HEK293 (cell line): ENCODE data around the gene MAPK8IP3.

Experiments
- BCL11A ChIP-seq: fragments of 450-650 bp; formaldehyde crosslinking; IDR thresholded peaks from 2 replicates; pipeline ENCODE4 v1.5.1; 2016; ENCODE audit warnings: low read depth, missing biosample characterization, missing genetic modification characterization
- BCL6B ChIP-seq: fragments of 450-650 bp; formaldehyde crosslinking; IDR thresholded peaks from 2 replicates; pipeline ENCODE4 v1.5.1; 2017; ENCODE audit warnings: missing biosample characterization, missing genetic modification characterization
- CTCF ChIP-seq: fragments of 450-650 bp; formaldehyde crosslinking; IDR thresholded peaks from 2 replicates; pipeline ENCODE4 v1.5.1; 2016; ENCODE audit warnings: missing biosample characterization, missing genetic modification characterization
- SP2 ChIP-seq: fragments of 450-650 bp; formaldehyde crosslinking; IDR thresholded peaks from 2 replicates; pipeline ENCODE4 v1.5.1; 2016; ENCODE audit warnings: missing biosample characterization, missing genetic modification characterization
- TCF7L2 ChIP-seq: IDR thresholded peaks from 2 replicates; pipeline ENCODE4 v1.6.1; 2011; ENCODE audit warnings: low read depth, mild to moderate bottlenecking, inconsistent platforms, low read length, moderate library complexity, borderline replicate concordance
- ZBTB17 ChIP-seq: fragments of 450-650 bp; formaldehyde crosslinking; IDR thresholded peaks from 2 replicates; pipeline ENCODE4 v1.5.1; 2016; ENCODE audit warnings: missing biosample characterization, missing genetic modification characterization
- ZNF146 ChIP-seq: fragments of 450-650 bp; formaldehyde crosslinking; IDR thresholded peaks from 2 replicates; pipeline ENCODE4 v1.5.1; 2016; ENCODE audit warnings: missing biosample characterization, missing genetic modification characterization
- ZNF280D ChIP-seq: fragments of 450-650 bp; formaldehyde crosslinking; IDR thresholded peaks from 2 replicates; pipeline ENCODE4 v1.5.1; 2016; ENCODE audit warnings: missing biosample characterization, missing genetic modification characterization
- ZNF513 ChIP-seq: fragments of 450-650 bp; IDR thresholded peaks from 2 replicates; pipeline ENCODE4 v1.5.1; 2018; ENCODE audit warnings: missing biosample characterization, missing genetic modification characterization
- ZNF596 ChIP-seq: fragments of 450-650 bp; IDR thresholded peaks from 2 replicates; pipeline ENCODE4 v1.5.0; 2018; ENCODE audit warnings: missing biosample characterization, mild to moderate bottlenecking, missing genetic modification characterization, moderate library complexity
- TF ChIP-seq, protein P1 (sequence below): fragments of 450-650 bp; formaldehyde crosslinking; IDR thresholded peaks from 2 replicates; pipeline ENCODE4 v1.5.1; 2016; ENCODE audit warnings: missing biosample characterization, missing genetic modification characterization
- TF ChIP-seq, protein P2 (sequence below): fragments of 450-650 bp; formaldehyde crosslinking; IDR thresholded peaks from 2 replicates; pipeline ENCODE4 v1.5.1; 2016; ENCODE audit warnings: missing biosample characterization, missing genetic modification characterization, low read depth

- TF ChIP-seq ZNF513 (tag by site-specific recombination) (no peak), ZNF280D (no peak), CTCF (tag by site-specific recombination) (no peak), SP2 (tag by site-specific recombination) (no peak), BCL6B (tag by site-specific recombination) (no peak), BCL11A (tag by site-specific recombination) (no peak), ZNF146 (tag by site-specific recombination) (no peak), ZBTB17 (tag by site-specific recombination) (no peak), TCF7L2 (no peak), ZNF596 (tag by site-specific recombination) (no peak)
- TF ChIP-seq, protein P1, sequence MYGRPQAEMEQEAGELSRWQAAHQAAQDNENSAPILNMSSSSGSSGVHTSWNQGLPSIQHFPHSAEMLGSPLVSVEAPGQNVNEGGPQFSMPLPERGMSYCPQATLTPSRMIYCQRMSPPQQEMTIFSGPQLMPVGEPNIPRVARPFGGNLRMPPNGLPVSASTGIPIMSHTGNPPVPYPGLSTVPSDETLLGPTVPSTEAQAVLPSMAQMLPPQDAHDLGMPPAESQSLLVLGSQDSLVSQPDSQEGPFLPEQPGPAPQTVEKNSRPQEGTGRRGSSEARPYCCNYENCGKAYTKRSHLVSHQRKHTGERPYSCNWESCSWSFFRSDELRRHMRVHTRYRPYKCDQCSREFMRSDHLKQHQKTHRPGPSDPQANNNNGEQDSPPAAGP (tag by site-specific recombination) = no peak
- TF ChIP-seq, protein P2, sequence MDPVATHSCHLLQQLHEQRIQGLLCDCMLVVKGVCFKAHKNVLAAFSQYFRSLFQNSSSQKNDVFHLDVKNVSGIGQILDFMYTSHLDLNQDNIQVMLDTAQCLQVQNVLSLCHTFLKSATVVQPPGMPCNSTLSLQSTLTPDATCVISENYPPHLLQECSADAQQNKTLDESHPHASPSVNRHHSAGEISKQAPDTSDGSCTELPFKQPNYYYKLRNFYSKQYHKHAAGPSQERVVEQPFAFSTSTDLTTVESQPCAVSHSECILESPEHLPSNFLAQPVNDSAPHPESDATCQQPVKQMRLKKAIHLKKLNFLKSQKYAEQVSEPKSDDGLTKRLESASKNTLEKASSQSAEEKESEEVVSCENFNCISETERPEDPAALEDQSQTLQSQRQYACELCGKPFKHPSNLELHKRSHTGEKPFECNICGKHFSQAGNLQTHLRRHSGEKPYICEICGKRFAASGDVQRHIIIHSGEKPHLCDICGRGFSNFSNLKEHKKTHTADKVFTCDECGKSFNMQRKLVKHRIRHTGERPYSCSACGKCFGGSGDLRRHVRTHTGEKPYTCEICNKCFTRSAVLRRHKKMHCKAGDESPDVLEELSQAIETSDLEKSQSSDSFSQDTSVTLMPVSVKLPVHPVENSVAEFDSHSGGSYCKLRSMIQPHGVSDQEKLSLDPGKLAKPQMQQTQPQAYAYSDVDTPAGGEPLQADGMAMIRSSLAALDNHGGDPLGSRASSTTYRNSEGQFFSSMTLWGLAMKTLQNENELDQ = no peak
Observed at GRCh38 chr16:1709356-1709755, 3.4 kb downstream of the MAPK8IP3 start.
